ENCODE measurements around the gene CFC1B.
"Not testable (repeated sequence)": the region's sequence is repeated elsewhere in the genome, so short reads cannot be mapped to it uniquely, and the experiment has no call there.

GRCh38 chr2:130520992-130521391, at the start of gene CFC1B:
- not testable (repeated sequence) for TF ChIP-seq CTCF (IDR thresholded peaks at IDR 0.05); ZFX (IDR thresholded peaks at IDR 0.05; ENCODE audit: borderline replicate concordance)
